ENCODE measurements around the gene SPTLC2. TPM values are rescaled to one million over a fixed set of nuclear protein-coding genes. Genes with fewer than 3 reads are reported as not detected.

The SPTLC2 gene
- total RNA-seq, 2 donors from 2014 or later = 20.0 to 24.5 TPM

DNA sequence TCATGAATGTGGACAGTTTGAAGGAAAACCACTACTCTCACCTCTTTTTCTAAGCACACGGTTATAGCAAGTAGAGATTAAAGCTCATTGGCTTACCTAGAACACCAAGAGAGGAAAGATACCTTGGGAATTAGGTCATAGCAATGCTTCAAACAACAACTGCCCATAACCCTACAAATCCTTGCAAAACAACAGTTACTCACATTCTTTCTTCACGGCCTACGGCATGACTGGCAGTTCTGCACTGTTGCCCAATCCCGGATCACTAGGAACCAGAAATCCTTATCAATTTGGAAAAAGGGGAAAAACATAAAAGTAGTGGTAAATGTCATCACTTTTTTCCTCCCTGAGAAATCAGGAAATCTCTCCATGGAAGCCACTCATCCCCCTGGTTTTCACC, 108.2 kb downstream of the SPTLC2 start:
- H3K36me3 ChIP-seq = no peaks in the 10 kb centered on the region
- no peaks in the 10 kb centered on the region for H3K9me3 ChIP-seq
- no peak overlapping the region for H3K4me3 ChIP-seq
- no peak for TF ChIP-seq POLR2A (IDR thresholded peaks at IDR 0.05)
- no peak for TF ChIP-seq POLR2AphosphoS5 (IDR thresholded peaks at IDR 0.05)
- TF ChIP-seq, protein P1, sequence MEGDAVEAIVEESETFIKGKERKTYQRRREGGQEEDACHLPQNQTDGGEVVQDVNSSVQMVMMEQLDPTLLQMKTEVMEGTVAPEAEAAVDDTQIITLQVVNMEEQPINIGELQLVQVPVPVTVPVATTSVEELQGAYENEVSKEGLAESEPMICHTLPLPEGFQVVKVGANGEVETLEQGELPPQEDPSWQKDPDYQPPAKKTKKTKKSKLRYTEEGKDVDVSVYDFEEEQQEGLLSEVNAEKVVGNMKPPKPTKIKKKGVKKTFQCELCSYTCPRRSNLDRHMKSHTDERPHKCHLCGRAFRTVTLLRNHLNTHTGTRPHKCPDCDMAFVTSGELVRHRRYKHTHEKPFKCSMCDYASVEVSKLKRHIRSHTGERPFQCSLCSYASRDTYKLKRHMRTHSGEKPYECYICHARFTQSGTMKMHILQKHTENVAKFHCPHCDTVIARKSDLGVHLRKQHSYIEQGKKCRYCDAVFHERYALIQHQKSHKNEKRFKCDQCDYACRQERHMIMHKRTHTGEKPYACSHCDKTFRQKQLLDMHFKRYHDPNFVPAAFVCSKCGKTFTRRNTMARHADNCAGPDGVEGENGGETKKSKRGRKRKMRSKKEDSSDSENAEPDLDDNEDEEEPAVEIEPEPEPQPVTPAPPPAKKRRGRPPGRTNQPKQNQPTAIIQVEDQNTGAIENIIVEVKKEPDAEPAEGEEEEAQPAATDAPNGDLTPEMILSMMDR (IDR thresholded peaks at IDR 0.05) = no peak
- no peak overlapping the region for H3K27ac ChIP-seq
- intact Hi-C loops (cut with DNase I) = no loop called here
- 82% methylated on average over 4 of the region's 4 CpGs for WGBS
- no peak for DNase-seq (ENCODE audit: low spot score)
- H3K4me1 ChIP-seq (replicated peaks) = no peaks in the 10 kb centered on the region
- H3K27me3 ChIP-seq (replicated peaks; ENCODE audit: insufficient read depth) = no peaks in the 10 kb centered on the region

DNA sequence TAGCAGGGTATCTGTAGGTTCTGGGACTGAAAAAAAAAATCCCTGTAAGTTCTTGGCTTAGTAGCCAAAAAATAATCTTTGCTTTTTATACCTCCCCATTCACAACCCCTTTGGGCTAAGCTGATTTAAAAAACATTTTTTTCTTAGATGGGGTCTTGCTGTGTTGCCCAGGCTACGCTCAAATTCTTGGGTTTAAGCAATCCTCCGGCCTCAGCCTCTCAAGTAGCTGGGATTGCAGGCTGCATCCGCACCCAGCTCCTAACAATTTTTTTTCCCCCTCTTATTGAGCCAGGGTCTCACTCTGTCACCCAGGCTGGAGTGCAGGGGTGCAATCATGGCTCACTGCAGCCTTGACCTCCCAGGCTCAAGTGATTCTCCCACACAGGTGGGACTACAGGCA, 108.7 kb downstream of the SPTLC2 start:
- Histone ChIP-seq H3K4me1 (replicated peaks) (no peaks in the 10 kb centered on the region), H3K27ac (no peak overlapping the region)

DNA sequence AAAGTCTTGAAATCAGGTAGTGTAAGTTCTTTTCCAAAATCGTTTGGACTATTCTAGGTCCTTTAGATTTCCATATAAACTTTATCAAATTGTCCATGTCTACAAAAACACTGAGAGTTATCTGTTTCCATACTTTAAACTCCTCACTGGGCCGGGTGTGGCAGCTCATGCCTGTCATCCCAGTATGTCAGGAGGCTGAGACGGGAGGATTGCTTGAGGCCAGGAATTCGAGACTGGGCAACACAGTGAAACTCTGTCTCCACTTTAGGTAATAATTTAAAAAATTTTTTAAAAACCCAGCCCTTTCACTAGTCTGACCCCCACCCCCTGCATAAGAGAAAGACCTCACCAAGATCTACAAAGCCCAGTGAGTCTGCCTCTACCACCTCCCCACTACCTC, 111.4 kb downstream of the SPTLC2 start:
- Histone ChIP-seq H3K9me3 (no peaks in the 10 kb centered on the region), H3K27me3 (replicated peaks; ENCODE audit: insufficient read depth) (no peaks in the 10 kb centered on the region), H3K4me1 (replicated peaks) (no peaks in the 10 kb centered on the region), H3K4me3 (no peak overlapping the region), H3K36me3 (no peaks in the 10 kb centered on the region), H3K27ac (no peak overlapping the region)
- TF ChIP-seq, protein P1 (IDR thresholded peaks at IDR 0.05) = no peak
- TF ChIP-seq POLR2AphosphoS5 (IDR thresholded peaks at IDR 0.05) (no peak), POLR2A (IDR thresholded peaks at IDR 0.05) (no peak)
- intact Hi-C loops (cut with DNase I) = no loop called here
- WGBS = 71% methylated on average over 4 of the region's 4 CpGs
- no peak for DNase-seq (ENCODE audit: low spot score)

More for the DNA sequence above, 108.7 kb downstream of the SPTLC2 start:
- no peak for DNase-seq (ENCODE audit: low spot score)
- Histone ChIP-seq H3K9me3 (no peaks in the 10 kb centered on the region), H3K36me3 (no peaks in the 10 kb centered on the region), H3K4me3 (no peak overlapping the region), H3K27me3 (replicated peaks; ENCODE audit: insufficient read depth) (no peaks in the 10 kb centered on the region)
- intact Hi-C loops (cut with DNase I) = no loop called here
- TF ChIP-seq POLR2AphosphoS5 (IDR thresholded peaks at IDR 0.05) = no peak
- TF ChIP-seq, protein P1 (IDR thresholded peaks at IDR 0.05) = no peak
- WGBS = 97% methylated on average over 3 of the region's 3 CpGs

DNA sequence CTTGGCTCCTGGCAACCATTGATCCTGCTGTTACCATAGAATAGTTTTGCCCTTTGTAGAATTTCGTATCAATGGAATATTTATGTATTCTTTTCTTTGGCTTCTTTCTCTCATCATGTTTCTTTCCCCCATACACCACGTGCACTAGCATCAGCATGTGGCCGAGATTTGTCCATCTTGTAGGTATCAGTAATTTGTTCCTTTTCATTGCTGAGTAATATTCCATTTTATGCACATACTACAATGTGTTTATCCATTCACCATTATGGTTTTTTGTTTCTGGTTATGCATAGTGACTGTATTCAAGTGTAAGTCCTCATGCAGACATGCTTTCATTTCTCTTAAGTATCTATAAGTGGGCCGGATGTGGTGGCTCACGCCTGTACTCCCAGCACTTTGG, 113.3 kb downstream of the SPTLC2 start:
- 93% methylated on average over 5 of the region's 5 CpGs for WGBS

More for the DNA sequence above, 113.3 kb downstream of the SPTLC2 start:
- Histone ChIP-seq H3K9me3 (no peaks in the 10 kb centered on the region), H3K4me3 (no peak overlapping the region), H3K27ac (no peak overlapping the region), H3K27me3 (replicated peaks; ENCODE audit: insufficient read depth) (no peaks in the 10 kb centered on the region), H3K4me1 (replicated peaks) (no peaks in the 10 kb centered on the region), H3K36me3 (no peaks in the 10 kb centered on the region)
- DNase-seq (ENCODE audit: low spot score) = no peak
- intact Hi-C loops (cut with DNase I) = no loop called here
- TF ChIP-seq, protein P1 (IDR thresholded peaks at IDR 0.05) = no peak
- TF ChIP-seq POLR2AphosphoS5 (IDR thresholded peaks at IDR 0.05) (no peak), POLR2A (IDR thresholded peaks at IDR 0.05) (no peak)

All from prostate gland (tissue), 2 donors.